ENCODE results near the gene FAM32A.

DNA sequence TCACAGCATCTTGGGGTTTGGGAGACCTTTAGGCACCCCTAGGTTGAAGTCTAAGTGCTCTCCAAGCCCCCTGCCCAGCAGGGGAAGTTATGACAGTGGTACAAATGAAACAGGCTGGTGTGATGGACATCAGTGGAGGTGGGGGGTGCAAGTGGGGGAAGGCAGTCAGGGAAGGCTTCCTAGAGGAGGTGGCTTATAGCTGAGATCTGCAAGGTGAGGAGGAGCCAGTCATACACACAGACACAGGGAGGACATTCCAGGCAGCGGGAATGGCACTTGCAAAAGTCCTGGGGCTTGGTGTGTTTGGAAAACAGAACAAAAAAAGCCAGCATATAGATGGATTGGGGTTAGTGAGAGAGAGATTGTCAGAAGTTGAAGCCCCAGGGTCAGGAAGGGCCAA, 30.1 kb upstream of the FAM32A start:
- TF ChIP-seq POLR2A (IDR thresholded peaks at IDR 0.05) (no peak), EP300 (IDR thresholded peaks at IDR 0.05) (no peak)
- TF ChIP-seq, protein P1, sequence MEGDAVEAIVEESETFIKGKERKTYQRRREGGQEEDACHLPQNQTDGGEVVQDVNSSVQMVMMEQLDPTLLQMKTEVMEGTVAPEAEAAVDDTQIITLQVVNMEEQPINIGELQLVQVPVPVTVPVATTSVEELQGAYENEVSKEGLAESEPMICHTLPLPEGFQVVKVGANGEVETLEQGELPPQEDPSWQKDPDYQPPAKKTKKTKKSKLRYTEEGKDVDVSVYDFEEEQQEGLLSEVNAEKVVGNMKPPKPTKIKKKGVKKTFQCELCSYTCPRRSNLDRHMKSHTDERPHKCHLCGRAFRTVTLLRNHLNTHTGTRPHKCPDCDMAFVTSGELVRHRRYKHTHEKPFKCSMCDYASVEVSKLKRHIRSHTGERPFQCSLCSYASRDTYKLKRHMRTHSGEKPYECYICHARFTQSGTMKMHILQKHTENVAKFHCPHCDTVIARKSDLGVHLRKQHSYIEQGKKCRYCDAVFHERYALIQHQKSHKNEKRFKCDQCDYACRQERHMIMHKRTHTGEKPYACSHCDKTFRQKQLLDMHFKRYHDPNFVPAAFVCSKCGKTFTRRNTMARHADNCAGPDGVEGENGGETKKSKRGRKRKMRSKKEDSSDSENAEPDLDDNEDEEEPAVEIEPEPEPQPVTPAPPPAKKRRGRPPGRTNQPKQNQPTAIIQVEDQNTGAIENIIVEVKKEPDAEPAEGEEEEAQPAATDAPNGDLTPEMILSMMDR (IDR thresholded peaks at IDR 0.05), result no peak

All from ovary (tissue), 3 donors.